Activated B cell treated with CpG ODN at 0.5 μM for 24 hours (primary cell): ENCODE data around the gene BCL7C. TPM values are rescaled to one million over a fixed set of nuclear protein-coding genes. Genes with fewer than 3 reads are reported as not detected.
"Not testable (repeated sequence)": the region's sequence is repeated elsewhere in the genome, so short reads cannot be mapped to it uniquely, and the experiment has no call there.

ENCODE experiments used
- ATAC-seq: fragments of 200-7000 bp; cut with Tn5 transposase; one replicate; pipeline ENCODE4 v1.10.0; 2021; ENCODE audit warnings: low read depth, mild to moderate bottlenecking, moderate library complexity
- CTCF ChIA-PET: fragments of 350-600 bp; sonication (Branson Sonifier 250); formaldehyde crosslinking; loops from one replicate; lab custom pipeline; 2021; ENCODE audit warnings: antibody characterized with exemption; lab: Charles Lee
- POLR2A ChIA-PET: fragments of 350-600 bp; sonication (Branson Sonifier 250); formaldehyde crosslinking; loops from one replicate; lab custom pipeline; 2021; ENCODE audit warnings: antibody characterized with exemption; lab: Charles Lee
- DNase-seq: peaks from one replicate; pipeline ENCODE4 v3.0.0; 2022
- H3K27ac Mint-ChIP-seq: one replicate; pipeline ENCODE4 v1.8.0; 2020; ENCODE audit warnings: mixed read lengths
- H3K27me3 Mint-ChIP-seq: one replicate; pipeline ENCODE4 v1.8.0; 2021; ENCODE audit warnings: mixed read lengths
- H3K36me3 Mint-ChIP-seq: one replicate; pipeline ENCODE4 v1.8.0; 2021; ENCODE audit warnings: low read depth, mixed read lengths
- H3K4me1 Mint-ChIP-seq: one replicate; pipeline ENCODE4 v1.8.0; 2021; ENCODE audit warnings: mixed read lengths
- H3K4me3 Mint-ChIP-seq: one replicate; pipeline ENCODE4 v1.8.0; 2020; ENCODE audit warnings: mild to moderate bottlenecking, mixed read lengths
- H3K9me3 Mint-ChIP-seq: one replicate; pipeline ENCODE4 v1.8.0; 2020; ENCODE audit warnings: mixed read lengths
- CTCF ChIP-seq: fragments of 200-600 bp; IDR thresholded peaks from one replicate; pipeline ENCODE4 v1.8.0; 2022; ENCODE audit warnings: antibody characterized with exemption, mild to moderate bottlenecking
- intact Hi-C: fragments of 100-400 bp; cut with micrococcal nuclease; formaldehyde crosslinking; loops from one replicate; pipeline ENCODE4 v1.15.1; 2024
- total RNA-seq: library from RNA; stranded (reverse); gene quantifications from 2 replicates; pipeline ENCODE4 v1.2.3, GENCODE V29; 2022

BCL7C gene
- 32.2 and 35.7 TPM in 2 replicates for total RNA-seq

GRCh38 chr16:30893744-30894539 lies at the start of gene BCL7C:
Gene BCL7C, minus strand, starts transcription at chr16:30894077. Its CDS starts 133 bp downstream, at chr16:30893944.
- H3K36me3 Mint-ChIP-seq, result peaks cover 18% of the 10 kb centered on the region
- no peak for TF ChIP-seq CTCF
- CTCF ChIA-PET, result interaction anchor here (1.0 to 1.9 kb wide), 2 partner anchors 8 to 49 kb away, joined by 4 to 11 read pairs; no protein-coding TSS in a partner anchor
- DNase-seq, result peak; percentile 86
- ATAC-seq, result peak; percentile 76
- no peaks in the 10 kb centered on the region for H3K9me3 Mint-ChIP-seq
- H3K27ac Mint-ChIP-seq, result peak within 1 kb of the TSS; percentile 88
- peak within 1 kb of the TSS; percentile 84 for H3K4me3 Mint-ChIP-seq
- no peaks in the 10 kb centered on the region for H3K27me3 Mint-ChIP-seq
- intact Hi-C loops, result loop anchor here (1.0 to 5.0 kb wide), 5 partner anchors 8 to 1969 kb away; partner anchors contain the start of genes CFAP119, RABEP2 and RNF40
- peaks cover 48% of the 10 kb centered on the region for H3K4me1 Mint-ChIP-seq
- POLR2A ChIA-PET, result interaction anchor here (1.2 to 2.8 kb wide), 3 partner anchors 8 to 79 kb away, joined by 3 to 27 read pairs (median 4); no protein-coding TSS in a partner anchor

GRCh38 chr16:30942426-30942806 lies 48.5 kb upstream of the BCL7C start:
- Mint-ChIP-seq H3K36me3 (peaks cover 12% of the 10 kb centered on the region), H3K4me3 (no peak overlapping the region), H3K4me1 (peaks cover 21% of the 10 kb centered on the region), H3K27ac (no peak overlapping the region), H3K27me3 (no peaks in the 10 kb centered on the region), H3K9me3 (no peaks in the 10 kb centered on the region)
- ATAC-seq (no peak), DNase-seq (no peak)
- intact Hi-C loops, result loop anchor here (1.0 kb wide), 3 partner anchors 8 to 98 kb away; no protein-coding TSS in a partner anchor
- ChIA-PET CTCF (interaction anchor here (0.9 to 4.2 kb wide), 9 partner anchors 8 to 136 kb away, joined by 3 to 40 read pairs (median 4); no protein-coding TSS in a partner anchor), POLR2A (interaction anchor here (0.6 to 1.7 kb wide), 5 partner anchors 40 to 504 kb away, joined by 3 to 6 read pairs (median 6); partner anchors contain the start of gene PHKG2)
- no peak for TF ChIP-seq CTCF

- peaks cover 12% of the 10 kb centered on the region for H3K36me3 Mint-ChIP-seq
- ChIA-PET CTCF (interaction anchor here (0.6 to 4.2 kb wide), 13 partner anchors 8 to 512 kb away, joined by 3 to 40 read pairs (median 4); partner anchors contain the start of gene DCTPP1), POLR2A (interaction anchor here (0.6 to 1.7 kb wide), 6 partner anchors 16 to 200 kb away, joined by 3 to 6 read pairs (median 4); partner anchors contain the start of genes KAT8, PHKG2 and SETD1A)
- H3K27me3 Mint-ChIP-seq, result no peaks in the 10 kb centered on the region
- intact Hi-C loops, result loop anchor here (1.0 kb wide), 3 partner anchors 8 to 98 kb away; no protein-coding TSS in a partner anchor
- peaks cover 22% of the 10 kb centered on the region for H3K4me1 Mint-ChIP-seq
- no peaks in the 10 kb centered on the region for H3K9me3 Mint-ChIP-seq
- DNase-seq (peak; percentile 62), ATAC-seq (peak; percentile 99)
- peak overlapping the region; percentile 52 for H3K4me3 Mint-ChIP-seq
- TF ChIP-seq CTCF, result peak; percentile 62
- H3K27ac Mint-ChIP-seq, result peak overlapping the region; percentile 63
Observed at GRCh38 chr16:30941600-30942425, 47.9 kb upstream of the BCL7C start.

GRCh38 chr16:30939571-30939970 lies 45.7 kb upstream of the BCL7C start:
- ChIA-PET POLR2A (interaction anchor here (0.7 to 1.3 kb wide), 2 partner anchors 237 to 276 kb away, joined by 4 read pairs; no protein-coding TSS in a partner anchor), CTCF (interaction anchor here (1.4 to 4.2 kb wide), 2 partner anchors 11 to 95 kb away, joined by 3 to 40 read pairs; no protein-coding TSS in a partner anchor)
- DNase-seq, ATAC-seq, H3K4me3 Mint-ChIP-seq, H3K27ac Mint-ChIP-seq, H3K27me3 Mint-ChIP-seq, intact Hi-C loops, H3K9me3 Mint-ChIP-seq: not testable (repeated sequence)
- H3K4me1 Mint-ChIP-seq, result peaks cover 22% of the 10 kb centered on the region
- H3K36me3 Mint-ChIP-seq, result peaks cover 13% of the 10 kb centered on the region

- H3K36me3 Mint-ChIP-seq, result peaks cover 10% of the 10 kb centered on the region
- ChIA-PET CTCF (no interaction called here), POLR2A (interaction anchor here (0.5 kb wide), 1 partner anchor 125 kb away, joined by 3 read pairs; no protein-coding TSS in a partner anchor)
- H3K27me3 Mint-ChIP-seq, result no peaks in the 10 kb centered on the region
- H3K4me3 Mint-ChIP-seq, result no peak overlapping the region
- no peak overlapping the region for H3K27ac Mint-ChIP-seq
- H3K4me1 Mint-ChIP-seq, result peaks cover 20% of the 10 kb centered on the region
- no peak for TF ChIP-seq CTCF
- intact Hi-C loops, result no loop called here
- H3K9me3 Mint-ChIP-seq, result no peaks in the 10 kb centered on the region
- DNase-seq (no peak), ATAC-seq (no peak)
Observed at GRCh38 chr16:30937692-30938091, 43.8 kb upstream of the BCL7C start.
